ENCODE results near the gene SERPINA1. TPM values are rescaled to one million over a fixed set of nuclear protein-coding genes. Genes with fewer than 3 reads are reported as not detected.

Gene SERPINA1
- total and polyA plus RNA-seq, 2 donors (not counting 1 experiment from before 2014, with no cell fraction given) = 0.39 TPM; not detected in 1

- no peaks in the 10 kb centered on the region for H4K20me1 ChIP-seq (ENCODE audit: control insufficient read depth, extremely low read depth, insufficient read depth, low read length)
- no peaks in the 10 kb centered on the region for H3K9me3 ChIP-seq (ENCODE audit: control insufficient read depth, insufficient read depth, low read depth, low read length)
- H3K4me1 ChIP-seq (ENCODE audit: control insufficient read depth, extremely low read depth, insufficient read depth, low read length) = peaks cover 4% of the 10 kb centered on the region
- no peak overlapping the region for H3K4me2 ChIP-seq (ENCODE audit: extremely low read depth, insufficient read depth, low read length)
- H3K79me2 ChIP-seq (ENCODE audit: control insufficient read depth, insufficient read depth, low read length) = no peaks in the 10 kb centered on the region
- H3K27ac ChIP-seq (ENCODE audit: insufficient read depth, low read length) = no peak overlapping the region
- no peak overlapping the region for H2AFZ ChIP-seq (ENCODE audit: low read length)
- no peak overlapping the region for H3K9ac ChIP-seq (ENCODE audit: insufficient read depth, low read length)
- H3K4me3 ChIP-seq (replicated peaks in 1 of 4; ENCODE audit: control extremely low read depth in 1 of 4, insufficient read depth in 1 of 4, low read depth in 3 of 4, low read length in 4 of 4) = no peak overlapping the region
- no peak for DNase-seq (ENCODE audit: low read depth in 2 of 2)
- no peaks in the 10 kb centered on the region for H3K36me3 ChIP-seq (ENCODE audit: control insufficient read depth, insufficient read depth, low read length)
- no peaks in the 10 kb centered on the region for H3K27me3 ChIP-seq (ENCODE audit: control insufficient read depth, insufficient read depth, low read length)
- TF ChIP-seq EZH2 (IDR thresholded peaks at IDR 0.05; ENCODE audit: low read length, missing control alignments) (no peak), CTCF (conservative IDR thresholded peaks at IDR 0.05 in 1 of 2, IDR thresholded peaks at IDR 0.05 in 1 of 2; ENCODE audit: low read depth in 1 of 2, low read length in 2 of 2) (no peak)
Measured at GRCh38 chr14:94376108-94376975, 12.1 kb downstream of the SERPINA1 start.

- no peaks in the 10 kb centered on the region for H3K27me3 ChIP-seq (ENCODE audit: control insufficient read depth, insufficient read depth, low read length)
- no peak overlapping the region for H2AFZ ChIP-seq (ENCODE audit: low read length)
- no peaks in the 10 kb centered on the region for H3K79me2 ChIP-seq (ENCODE audit: control insufficient read depth, insufficient read depth, low read length)
- no peak for TF ChIP-seq EZH2 (IDR thresholded peaks at IDR 0.05; ENCODE audit: low read length, missing control alignments)
- TF ChIP-seq CTCF (conservative IDR thresholded peaks at IDR 0.05 in 1 of 2, IDR thresholded peaks at IDR 0.05 in 1 of 2; ENCODE audit: low read depth in 1 of 2, low read length in 2 of 2) = no peak
- no peak overlapping the region for H3K27ac ChIP-seq (ENCODE audit: insufficient read depth, low read length)
- no peaks in the 10 kb centered on the region for H3K9me3 ChIP-seq (ENCODE audit: control insufficient read depth, insufficient read depth, low read depth, low read length)
- no peaks in the 10 kb centered on the region for H3K36me3 ChIP-seq (ENCODE audit: control insufficient read depth, insufficient read depth, low read length)
- H3K4me3 ChIP-seq (replicated peaks in 1 of 4; ENCODE audit: control extremely low read depth in 1 of 4, insufficient read depth in 1 of 4, low read depth in 3 of 4, low read length in 4 of 4) = no peak overlapping the region
- H3K9ac ChIP-seq (ENCODE audit: insufficient read depth, low read length) = no peak overlapping the region
- no peaks in the 10 kb centered on the region for H4K20me1 ChIP-seq (ENCODE audit: control insufficient read depth, extremely low read depth, insufficient read depth, low read length)
- peaks cover 4% of the 10 kb centered on the region for H3K4me1 ChIP-seq (ENCODE audit: control insufficient read depth, extremely low read depth, insufficient read depth, low read length)
- H3K4me2 ChIP-seq (ENCODE audit: extremely low read depth, insufficient read depth, low read length) = no peak overlapping the region
- DNase-seq (ENCODE audit: low read depth in 2 of 2) = no peak
Measured at GRCh38 chr14:94375552-94376107, 12.8 kb downstream of the SERPINA1 start.

- no peak overlapping the region for H3K27ac ChIP-seq (ENCODE audit: insufficient read depth, low read length)
- no peak for TF ChIP-seq CTCF (conservative IDR thresholded peaks at IDR 0.05 in 1 of 2, IDR thresholded peaks at IDR 0.05 in 1 of 2; ENCODE audit: low read depth in 1 of 2, low read length in 2 of 2)
- TF ChIP-seq EZH2 (IDR thresholded peaks at IDR 0.05; ENCODE audit: low read length, missing control alignments) = no peak
- no peak overlapping the region for H3K4me2 ChIP-seq (ENCODE audit: extremely low read depth, insufficient read depth, low read length)
Measured at GRCh38 chr14:94374749-94375260, 13.6 kb downstream of the SERPINA1 start.

More at GRCh38 chr14:94374749-94375260, 13.6 kb downstream of the SERPINA1 start:
- H3K9ac ChIP-seq (ENCODE audit: insufficient read depth, low read length) = no peak overlapping the region
- no peaks in the 10 kb centered on the region for H4K20me1 ChIP-seq (ENCODE audit: control insufficient read depth, extremely low read depth, insufficient read depth, low read length)
- H3K36me3 ChIP-seq (ENCODE audit: control insufficient read depth, insufficient read depth, low read length) = no peaks in the 10 kb centered on the region
- no peaks in the 10 kb centered on the region for H3K27me3 ChIP-seq (ENCODE audit: control insufficient read depth, insufficient read depth, low read length)
- H3K4me1 ChIP-seq (ENCODE audit: control insufficient read depth, extremely low read depth, insufficient read depth, low read length) = peaks cover 4% of the 10 kb centered on the region
- H2AFZ ChIP-seq (ENCODE audit: low read length) = no peak overlapping the region
- no peak for DNase-seq (ENCODE audit: low read depth in 2 of 2)
- no peaks in the 10 kb centered on the region for H3K79me2 ChIP-seq (ENCODE audit: control insufficient read depth, insufficient read depth, low read length)
- no peaks in the 10 kb centered on the region for H3K9me3 ChIP-seq (ENCODE audit: control insufficient read depth, insufficient read depth, low read depth, low read length)
- no peak overlapping the region for H3K4me3 ChIP-seq (replicated peaks in 1 of 4; ENCODE audit: control extremely low read depth in 1 of 4, insufficient read depth in 1 of 4, low read depth in 3 of 4, low read length in 4 of 4)
